Stimulated activated CD4-positive, alpha-beta T cell treated with anti-CD3 and anti-CD28 coated beads, Interleukin-4, amount 100 ng/mL, for 1 hour (primary cell): ENCODE measurements around the gene IFT52.
"Not testable (repeated sequence)": the region's sequence is repeated elsewhere in the genome, so short reads cannot be mapped to it uniquely, and the experiment has no call there.

ENCODE experiments used
- DNase-seq: peaks from one replicate; pipeline ENCODE4 v3.0.0-alpha.2; 2020

The IFT52 gene

DNA sequence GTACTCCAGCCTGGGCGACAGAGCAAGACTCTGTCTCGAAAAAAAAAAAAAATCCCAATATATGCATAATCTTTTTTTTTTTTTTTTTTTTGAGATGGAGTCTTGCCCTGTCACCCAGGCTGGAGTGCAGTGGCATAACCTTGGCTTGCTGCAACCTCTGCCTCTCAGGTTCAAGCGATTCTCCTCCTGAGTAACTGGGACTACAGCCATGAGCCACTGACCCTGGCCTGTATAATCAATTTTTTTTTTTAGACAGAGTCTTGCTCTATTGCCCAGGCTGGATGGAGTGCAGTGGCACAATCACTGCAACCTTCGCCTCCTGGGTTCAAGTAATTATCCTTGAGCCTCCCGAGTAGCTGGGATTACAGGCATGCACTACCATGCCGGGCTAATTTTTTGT lies 64.4 kb downstream of the IFT52 start:
- not testable (repeated sequence) for DNase-seq

GRCh38 chr20:43655937-43656336 lies 65.2 kb downstream of the IFT52 start:
- no peak for DNase-seq

DNA sequence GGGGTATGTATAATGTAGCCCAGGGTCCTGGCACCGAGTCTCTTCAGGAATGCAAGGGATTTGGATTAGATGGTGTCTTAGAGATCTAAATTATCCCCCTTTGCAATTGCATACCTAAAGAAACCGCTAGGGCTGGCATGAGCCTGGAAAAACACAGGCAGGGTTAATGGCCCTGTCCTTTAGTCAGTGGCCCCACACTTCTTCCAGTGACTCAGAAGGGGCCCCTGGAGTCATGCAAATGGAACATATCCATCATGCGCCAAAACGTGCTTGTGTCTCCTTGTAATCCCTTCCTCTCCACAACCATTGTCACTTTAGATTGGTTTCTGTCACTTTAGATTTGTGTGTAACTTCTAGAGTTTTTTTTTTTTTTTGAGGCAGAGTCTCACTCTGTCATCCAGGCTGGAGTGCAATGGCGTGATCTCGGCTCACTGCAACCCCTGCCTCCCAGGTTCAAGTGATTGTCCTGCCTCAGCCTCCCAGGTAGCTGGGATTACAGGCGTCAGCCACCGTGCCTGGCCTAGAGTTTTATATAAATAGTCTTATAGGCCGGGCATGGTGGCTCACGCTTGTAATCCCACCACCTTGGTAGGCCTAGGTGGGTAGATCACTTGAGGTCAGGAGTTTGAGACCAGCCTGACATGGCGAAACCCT lies 67.5 kb downstream of the IFT52 start:
- peak; percentile 19 for DNase-seq

GRCh38 chr20:43658723-43659419 lies 68.1 kb downstream of the IFT52 start:
- no peak for DNase-seq

- DNase-seq = no peak
Measured at GRCh38 chr20:43662943-43663655, 72.4 kb downstream of the IFT52 start.

DNA sequence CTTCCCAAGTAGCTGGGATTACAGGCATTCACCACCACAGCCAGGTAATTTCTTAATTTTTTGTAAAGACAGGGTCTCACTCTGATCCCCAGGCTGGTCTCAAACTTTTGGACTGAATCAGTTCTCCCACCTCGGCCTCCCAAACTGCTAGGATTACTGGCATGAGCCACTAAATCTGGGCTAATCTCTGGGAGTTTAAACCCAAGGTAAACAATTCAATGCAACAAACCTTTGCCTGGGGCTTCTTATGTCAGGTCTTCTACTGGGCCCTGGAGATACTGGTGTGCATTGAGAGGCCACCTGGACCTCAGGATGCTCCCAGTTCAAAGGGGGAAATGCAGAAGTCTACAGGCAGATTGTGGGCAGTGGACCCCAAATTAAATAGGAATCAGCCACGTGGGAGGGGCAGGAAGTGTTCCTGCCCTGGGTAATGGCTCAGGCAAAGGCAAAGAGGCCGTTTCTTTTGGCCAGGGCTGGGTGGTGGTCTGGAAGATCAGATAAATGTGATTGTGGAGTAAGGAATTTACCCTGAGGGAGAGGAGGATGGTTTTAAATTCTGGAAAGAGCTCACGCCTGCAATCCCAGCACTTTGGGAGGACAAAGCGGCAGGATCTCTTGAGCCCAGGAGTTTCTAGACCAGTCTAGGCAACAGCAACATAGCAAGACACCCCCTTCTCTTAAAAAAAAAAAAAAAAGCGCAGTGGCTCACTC lies 74.9 kb downstream of the IFT52 start:
- no peak for DNase-seq

- DNase-seq = peak; percentile 70
Measured at GRCh38 chr20:43666376-43667328, 75.9 kb downstream of the IFT52 start, which contains the start of gene MYBL2. TSS of gene MYBL2 (plus strand) at chr20:43667114. CDS start at chr20:43667284, 170 bp downstream.

- DNase-seq = no peak
Measured at GRCh38 chr20:43667341-43668132, 76.8 kb downstream of the IFT52 start.

GRCh38 chr20:43669332-43669731 lies 78.6 kb downstream of the IFT52 start:
- no peak for DNase-seq

DNA sequence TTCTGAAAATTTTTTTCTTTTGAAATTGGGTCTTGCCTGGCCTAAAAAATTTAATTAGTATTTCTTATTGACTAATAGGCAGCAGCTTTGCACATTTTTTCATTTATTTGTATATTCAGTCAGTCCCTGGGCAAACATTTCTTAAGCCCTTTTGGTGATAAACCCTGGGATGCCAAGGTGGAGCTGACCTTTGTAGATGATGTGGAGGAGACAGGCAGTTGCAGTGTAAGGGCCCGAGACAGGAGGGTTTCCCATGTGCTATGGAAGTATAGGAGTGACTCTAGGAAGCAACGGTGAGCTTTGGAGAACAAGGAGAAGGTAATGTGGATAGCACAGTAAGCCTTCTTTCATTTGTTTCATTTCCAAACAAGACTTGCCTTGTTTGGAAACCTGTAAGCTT lies 79.7 kb downstream of the IFT52 start:
- no peak for DNase-seq

DNA sequence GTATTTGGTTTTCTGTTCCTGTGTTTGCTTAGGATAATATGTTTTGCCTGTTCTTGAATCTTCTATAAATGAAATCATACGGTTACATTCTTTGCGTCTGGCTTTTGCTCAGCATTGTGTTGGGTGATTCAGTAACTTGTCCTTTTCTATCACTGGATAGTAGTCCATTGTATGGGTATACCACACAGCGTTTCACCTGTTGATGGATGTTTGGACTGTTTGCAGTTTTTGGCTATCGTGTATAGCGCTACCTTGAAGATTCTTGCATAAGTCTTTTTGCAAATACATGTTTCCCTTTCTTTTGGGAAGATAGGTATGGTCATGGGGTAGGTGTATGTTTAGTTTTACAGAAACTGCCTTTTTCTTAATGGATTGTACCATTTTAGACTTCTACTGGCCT lies 85.6 kb downstream of the IFT52 start:
- DNase-seq = no peak

- DNase-seq = no peak
Measured at GRCh38 chr20:43680981-43681380, 90.2 kb downstream of the IFT52 start.

DNA sequence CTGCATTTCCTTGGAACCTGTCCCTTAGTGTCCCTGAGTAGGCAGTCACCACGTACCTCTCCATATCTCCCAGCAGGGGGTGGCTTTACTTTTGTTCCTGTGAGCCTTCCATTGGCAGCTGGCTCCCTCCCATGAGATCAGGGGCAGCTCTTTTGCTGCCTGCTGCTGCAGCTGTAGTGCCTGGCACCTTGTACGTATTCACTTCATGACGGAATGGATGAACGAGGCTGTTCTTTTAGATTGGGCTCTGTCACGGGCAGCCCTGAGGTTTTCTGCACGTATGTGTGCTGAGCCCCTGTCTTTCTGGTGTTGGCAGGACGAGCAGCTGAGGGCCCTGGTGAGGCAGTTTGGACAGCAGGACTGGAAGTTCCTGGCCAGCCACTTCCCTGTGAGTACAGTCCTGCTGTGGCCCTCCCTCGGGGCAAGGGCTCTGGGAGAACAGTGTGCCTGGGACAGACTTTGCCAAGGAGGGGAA lies 90.8 kb downstream of the IFT52 start:
- no peak for DNase-seq

GRCh38 chr20:43681991-43682410 lies 91.3 kb downstream of the IFT52 start:
- DNase-seq = no peak

- DNase-seq = no peak
Measured at GRCh38 chr20:43682446-43682845, 91.7 kb downstream of the IFT52 start.

DNA sequence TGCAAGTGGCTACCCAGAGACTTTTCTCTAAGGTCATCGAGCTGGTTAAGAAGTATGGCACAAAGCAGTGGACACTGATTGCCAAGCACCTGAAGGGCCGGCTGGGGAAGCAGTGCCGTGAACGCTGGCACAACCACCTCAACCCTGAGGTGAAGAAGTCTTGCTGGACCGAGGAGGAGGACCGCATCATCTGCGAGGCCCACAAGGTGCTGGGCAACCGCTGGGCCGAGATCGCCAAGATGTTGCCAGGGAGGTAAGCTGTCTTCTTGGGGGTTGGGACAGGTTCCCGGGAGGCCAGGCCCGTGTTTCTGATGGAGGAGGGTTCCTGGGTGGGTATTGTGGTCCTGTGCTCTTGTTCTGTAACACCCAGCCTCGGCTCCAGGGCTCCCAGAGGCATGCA lies 96.1 kb downstream of the IFT52 start:
- DNase-seq = no peak

DNA sequence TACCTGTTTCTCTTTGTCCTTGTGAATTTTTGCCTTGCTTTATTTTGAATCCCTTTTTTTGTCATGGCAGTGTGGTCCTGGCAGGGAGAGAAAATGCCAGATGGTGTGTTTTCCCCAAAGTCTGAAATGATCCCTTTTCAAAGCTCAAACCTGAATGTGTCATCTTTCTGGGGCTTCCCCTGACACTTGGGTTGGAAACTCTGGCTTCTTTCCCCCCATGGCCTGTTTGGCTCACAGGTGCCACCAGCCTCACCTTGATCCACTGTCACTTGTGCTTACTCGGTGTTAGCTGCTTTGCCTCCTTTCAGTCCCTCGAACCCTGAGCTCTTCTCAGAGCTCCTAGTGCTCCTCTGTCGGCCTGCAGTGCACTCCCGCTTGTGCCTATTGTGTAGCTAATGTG lies 98.4 kb downstream of the IFT52 start:
- no peak for DNase-seq

GRCh38 chr20:43690943-43691598 lies 100.3 kb downstream of the IFT52 start:
- DNase-seq = no peak

DNA sequence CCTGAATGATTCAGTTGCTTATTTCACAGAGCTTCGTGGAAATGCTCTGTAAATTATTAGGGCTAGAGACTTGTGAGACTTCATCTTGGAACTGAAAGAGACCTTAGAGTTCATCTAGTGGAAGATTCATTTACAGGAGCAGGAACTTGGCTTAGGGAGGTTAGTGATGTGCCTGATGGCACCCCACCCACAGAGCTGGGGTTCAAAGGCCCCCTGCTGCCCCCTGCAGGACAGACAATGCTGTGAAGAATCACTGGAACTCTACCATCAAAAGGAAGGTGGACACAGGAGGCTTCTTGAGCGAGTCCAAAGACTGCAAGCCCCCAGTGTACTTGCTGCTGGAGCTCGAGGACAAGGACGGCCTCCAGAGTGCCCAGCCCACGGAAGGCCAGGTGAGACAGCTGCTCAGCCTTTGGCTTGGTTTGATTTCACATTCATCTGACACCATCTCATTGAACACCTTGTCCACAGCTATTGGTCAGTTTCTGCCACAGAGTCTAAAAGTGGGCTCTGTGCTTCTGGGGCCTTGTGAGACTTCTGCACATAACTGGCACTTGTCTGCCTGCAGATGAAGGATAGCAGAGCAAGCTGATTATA lies 101.3 kb downstream of the IFT52 start:
- peak; percentile 64 for DNase-seq

GRCh38 chr20:43694763-43695162 lies 104.0 kb downstream of the IFT52 start:
- no peak for DNase-seq
